GM04504 (cell line): ENCODE measurements around the gene PRKCD.

ENCODE experiments used
- DNase-seq: peaks from one replicate; pipeline ENCODE4 v3.0.0-alpha.2; 2012; ENCODE audit warnings: low read depth

The PRKCD gene

GRCh38 chr3:53190659-53191058 lies 29.6 kb downstream of the PRKCD start:
- no peak for DNase-seq

DNA sequence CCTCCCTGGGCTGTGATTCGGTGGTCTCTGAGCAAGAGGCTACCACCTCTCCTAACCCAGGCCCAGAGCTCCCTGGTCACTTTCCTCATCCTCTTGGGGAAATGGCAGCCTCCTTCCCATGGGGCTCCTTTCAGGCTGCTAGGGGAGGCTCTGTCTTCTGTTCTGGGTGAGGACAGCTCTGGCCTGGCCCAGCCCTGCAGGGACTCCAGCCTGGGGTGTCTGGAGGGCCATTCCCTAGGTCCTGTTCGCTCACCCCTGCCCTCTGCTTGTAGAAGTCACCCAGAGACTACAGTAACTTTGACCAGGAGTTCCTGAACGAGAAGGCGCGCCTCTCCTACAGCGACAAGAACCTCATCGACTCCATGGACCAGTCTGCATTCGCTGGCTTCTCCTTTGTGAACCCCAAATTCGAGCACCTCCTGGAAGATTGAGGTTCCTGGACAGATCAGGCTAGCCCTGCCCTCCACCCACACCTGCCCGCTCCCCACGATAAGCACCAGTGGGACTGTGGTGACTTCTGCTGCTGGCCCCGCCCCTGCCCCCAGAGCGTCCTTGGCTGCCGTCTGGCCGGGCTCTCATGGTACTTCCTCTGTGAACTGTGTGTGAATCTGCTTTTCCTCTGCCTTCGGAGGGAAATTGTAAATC lies 30.9 kb downstream of the PRKCD start:
- no peak for DNase-seq

DNA sequence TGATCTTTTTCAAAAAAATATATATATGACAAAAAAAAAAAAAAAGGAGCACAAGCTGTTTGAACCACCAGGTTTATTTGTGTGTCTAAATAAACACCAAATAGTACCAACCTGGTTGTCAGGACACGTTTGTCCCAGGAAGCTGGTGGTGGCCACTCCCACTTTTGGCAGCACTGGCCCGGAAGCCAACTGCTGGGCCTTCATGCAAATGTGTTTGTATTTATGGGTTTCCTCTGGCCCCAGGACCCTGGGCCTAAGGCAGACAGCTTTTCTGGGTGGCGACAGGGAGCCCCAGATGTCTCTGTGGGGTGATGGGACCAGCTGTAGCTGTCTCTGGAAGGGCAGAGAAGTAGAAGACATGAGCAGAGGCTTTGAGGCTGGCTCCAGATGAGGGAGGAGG lies 31.6 kb downstream of the PRKCD start:
- DNase-seq: no peak

DNA sequence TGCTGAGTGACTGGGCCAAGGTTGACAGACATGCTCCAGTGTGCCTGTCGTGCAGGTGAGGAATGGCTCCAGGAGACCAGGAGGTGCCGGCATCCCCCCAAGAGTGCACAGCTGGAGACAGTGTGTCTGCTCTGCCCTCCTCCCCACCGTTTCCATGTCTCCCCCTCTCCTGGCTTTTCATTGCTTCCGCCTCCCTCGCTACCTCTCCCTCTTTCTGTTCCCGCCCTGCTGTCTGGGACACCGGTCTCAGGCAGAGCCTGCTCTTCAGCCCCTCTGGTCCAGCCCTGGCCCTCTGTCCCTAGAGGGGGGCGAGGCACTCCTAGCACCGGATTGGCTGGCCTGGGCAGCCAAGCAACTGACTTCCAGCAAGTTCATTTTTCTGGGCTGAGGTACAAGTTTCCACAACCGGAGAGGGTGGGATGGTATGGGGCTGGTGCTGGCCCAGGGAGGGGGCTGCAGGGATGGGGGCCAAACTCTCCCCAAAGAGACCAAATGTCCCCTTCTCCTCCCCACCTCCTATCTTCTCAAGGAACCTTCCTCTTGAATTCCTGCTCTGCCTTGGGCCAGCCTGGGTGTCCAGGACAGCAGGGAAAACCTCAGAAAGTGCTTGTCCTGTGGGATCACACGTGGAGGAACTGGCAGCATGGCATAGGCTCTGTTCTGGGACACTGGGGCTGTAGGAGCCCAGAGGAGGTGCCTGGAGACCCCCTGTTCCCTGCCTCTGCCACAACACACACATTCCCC lies 32.6 kb downstream of the PRKCD start:
- no peak for DNase-seq

DNA sequence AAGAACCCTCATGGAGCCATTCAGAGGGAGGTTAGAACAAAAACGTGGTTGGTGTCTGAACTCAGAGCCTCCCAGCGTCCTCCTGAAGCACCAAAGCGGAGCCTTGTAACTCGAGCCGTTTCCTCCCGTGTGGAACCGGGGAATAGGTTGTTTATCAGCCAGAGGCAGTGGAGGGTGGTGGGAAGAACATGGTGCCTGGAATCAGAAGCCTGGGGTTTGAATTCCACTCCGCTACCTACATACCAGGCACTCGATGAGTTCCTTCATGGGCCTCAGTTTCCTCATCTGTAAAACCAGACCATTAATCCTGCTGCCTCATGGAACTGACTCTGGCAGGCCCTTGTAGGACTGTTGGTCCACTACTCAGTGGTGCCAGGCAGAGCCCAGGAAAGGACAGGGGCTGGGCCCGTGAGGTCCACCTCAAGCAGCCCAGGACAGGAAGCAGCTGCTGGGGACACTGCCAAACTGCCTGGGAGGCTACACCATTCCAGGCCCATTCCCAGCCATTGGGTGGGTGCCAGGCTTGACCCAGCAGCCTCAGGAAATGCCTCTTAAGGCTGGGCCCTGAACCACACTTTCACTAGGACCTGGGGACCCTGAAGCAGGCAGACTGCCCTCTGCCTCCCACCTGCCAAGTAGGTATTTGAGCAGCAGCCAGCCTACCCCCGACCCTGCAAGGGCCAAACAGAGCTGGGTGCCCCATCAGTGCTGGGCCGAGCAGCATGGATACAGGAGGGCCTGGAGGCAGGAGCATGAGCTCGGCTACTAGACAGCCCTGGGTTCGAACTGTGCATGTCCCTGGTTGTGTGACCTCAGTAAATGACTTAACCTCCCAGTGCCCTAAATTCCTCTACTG lies 33.4 kb downstream of the PRKCD start:
- DNase-seq: peak; percentile 25

DNA sequence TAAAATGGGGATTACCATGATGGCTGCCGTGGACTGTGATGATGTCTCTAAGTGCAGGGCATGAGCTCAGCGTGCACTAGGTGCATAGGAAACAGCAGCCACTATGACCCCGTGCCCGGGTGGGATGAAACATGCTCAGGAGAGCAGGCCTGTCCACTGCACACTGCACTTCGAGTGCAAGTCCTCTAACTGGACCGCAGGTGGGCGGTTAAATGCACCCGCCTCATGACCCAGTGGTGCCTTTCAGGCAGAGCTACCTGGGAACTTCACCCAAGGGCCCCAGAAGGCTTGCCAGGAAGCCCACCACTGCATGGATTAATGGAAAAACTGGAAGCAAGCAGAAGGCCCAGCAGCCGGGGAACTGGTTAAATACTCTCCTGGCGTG lies 34.0 kb downstream of the PRKCD start:
- DNase-seq: no peak

- DNase-seq: no peak
These were observed 34.9 kb downstream of the PRKCD start for GRCh38 chr3:53195602-53196574.

DNA sequence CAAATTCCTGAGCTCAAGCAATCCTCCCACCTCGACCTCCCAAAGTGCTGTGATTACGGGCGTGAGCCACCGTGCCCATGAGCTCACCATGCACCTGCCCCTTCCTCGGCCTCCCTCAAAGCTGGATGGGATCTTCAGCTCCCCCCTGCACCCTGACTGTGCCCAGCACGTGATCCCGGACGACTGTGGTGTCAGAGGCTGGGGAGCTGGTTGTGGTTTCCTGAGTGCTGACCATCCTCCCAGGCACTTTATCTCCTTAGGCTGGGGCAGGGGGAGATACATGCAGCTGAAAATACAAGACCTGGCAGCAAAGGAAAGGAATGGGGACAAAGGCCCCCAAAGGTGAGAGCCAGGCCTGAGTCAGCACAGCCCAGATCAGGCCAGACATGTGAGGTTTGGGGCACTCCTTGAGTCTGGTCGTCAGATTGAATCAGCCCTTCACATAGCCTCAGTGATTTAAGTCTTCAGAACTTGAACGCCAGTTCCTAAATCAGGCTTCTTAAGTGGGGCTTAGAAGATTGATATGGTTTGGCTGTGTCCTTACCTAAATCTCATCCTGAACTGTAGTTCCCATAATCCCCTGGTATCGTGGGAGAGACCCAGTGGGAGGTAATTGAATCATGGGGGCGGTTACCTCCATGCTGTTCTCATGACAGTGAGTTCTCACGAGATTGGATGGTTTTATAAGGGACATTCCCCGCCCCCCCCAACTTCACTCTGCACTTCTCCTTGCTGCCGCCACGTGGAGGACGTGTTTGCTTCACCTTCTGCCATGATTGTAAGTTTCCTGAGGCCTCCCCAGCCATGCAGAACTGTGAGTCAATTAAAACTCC lies 35.8 kb downstream of the PRKCD start:
- DNase-seq: no peak

- DNase-seq: no peak
These were observed 37.4 kb downstream of the PRKCD start for GRCh38 chr3:53198256-53198977.

DNA sequence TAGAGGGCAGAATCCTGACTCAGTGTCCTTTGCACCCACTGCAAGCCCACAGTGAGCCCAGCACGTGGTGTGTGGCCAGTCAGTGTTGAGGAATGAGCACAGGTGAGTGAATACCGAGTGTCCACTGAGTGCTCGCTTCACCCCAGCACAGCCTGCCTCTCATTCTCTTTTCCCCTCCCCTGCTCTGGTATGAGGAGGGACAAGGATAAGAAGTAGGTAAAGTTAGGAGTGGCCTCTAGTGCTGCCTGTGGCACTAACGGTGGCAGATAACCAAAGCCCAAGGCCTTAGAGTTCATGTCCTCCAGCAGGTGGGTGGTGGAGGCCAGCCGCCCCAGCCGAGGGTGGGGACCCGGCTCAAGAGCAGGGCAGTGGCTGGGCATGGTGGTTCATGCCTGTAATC lies 38.0 kb downstream of the PRKCD start:
- DNase-seq: no peak

GRCh38 chr3:53199834-53200233 lies 38.8 kb downstream of the PRKCD start:
- DNase-seq: no peak

DNA sequence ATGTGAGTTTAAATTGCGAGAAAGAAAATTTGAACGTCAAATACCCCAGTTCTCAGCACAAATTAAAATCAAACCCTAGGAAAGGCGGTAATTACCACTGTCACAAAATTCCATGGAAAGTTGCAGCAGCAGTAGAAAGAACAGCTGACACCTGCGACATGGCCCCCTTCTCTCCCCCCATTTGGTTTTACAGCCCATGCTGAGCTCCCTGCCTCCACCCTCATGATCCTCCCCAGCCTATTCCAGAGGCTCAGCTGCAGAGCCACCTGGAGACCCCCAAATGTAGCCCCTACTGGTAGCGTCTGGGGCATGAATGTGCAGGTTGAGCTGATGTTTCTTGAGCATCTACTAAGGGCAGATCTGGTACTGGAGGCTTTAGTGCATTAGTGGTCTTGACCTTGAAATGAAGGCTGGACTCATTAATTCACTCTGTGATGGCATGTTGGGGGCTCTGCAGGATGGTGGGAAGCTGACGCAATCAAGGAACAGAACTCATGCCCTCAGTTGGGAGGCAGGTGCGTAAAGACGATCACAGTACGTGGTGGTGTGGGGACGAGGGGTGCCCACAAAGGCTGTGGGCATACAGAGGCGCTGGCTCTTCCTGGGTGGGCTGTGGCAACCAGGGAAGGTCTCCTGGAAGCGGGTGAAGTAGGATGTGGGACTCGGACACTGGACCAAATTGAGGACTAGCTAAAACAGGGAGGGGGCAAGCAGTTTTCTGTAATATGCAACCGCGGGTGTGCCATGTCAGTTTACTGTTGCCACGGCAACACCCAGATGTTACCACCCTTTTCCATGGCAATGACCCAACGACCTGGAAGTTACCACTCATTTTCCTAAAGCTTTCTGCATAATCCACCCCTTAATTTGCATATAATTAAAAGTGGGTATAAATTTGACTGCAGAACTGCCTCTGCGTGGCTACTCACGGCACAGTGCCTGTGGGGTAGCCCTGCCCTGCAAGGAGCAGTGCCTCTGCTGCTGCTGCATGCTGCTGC lies 39.8 kb downstream of the PRKCD start:
- DNase-seq: no peak

GRCh38 chr3:53202331-53203015 lies 41.5 kb downstream of the PRKCD start:
- no peak for DNase-seq

DNA sequence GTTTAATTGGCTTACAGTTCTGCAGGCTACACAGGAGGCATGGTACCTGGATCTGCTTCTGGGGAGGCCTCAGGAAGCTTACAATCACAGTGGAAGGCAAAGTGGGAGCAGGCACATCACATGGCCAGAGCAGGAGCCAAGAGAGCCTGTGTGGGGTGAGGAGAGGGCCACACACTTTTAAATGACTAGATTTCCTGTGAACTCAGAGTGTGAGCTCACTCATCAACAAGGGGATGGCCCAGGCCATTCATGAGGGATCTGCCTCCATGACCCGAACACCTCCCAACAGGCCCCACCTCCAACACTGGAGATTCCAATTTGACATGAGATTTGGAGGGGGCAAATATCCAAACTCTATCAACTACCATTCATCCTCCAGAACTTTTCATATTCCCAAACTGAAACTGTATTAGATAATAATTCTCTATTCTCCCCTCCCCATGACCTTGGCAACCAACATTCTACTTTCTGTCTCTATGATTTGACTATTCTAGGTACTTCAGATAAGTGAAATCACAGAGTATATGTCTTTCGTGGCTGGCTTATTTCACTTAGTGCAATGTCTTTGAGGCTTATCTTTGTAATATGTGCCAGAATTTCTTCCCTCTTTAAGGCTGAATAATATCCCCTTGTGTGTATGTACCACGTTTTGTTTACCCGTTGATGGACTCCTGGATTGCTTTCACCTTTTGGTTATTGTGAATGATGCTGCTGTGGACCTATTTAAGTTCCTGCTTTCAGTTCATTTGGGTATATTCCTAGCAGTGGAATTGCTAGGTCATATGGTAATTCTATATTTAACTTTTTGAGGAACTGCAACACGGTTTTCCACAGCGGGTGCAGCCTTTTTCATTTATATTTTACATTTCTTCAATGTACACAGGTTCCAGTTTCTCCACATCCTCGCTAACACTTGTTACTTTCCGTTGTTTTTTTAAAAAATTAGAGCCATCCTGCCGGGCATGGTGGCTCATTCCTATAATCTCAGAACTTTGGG lies 51.0 kb downstream of the PRKCD start:
- DNase-seq: no peak

DNA sequence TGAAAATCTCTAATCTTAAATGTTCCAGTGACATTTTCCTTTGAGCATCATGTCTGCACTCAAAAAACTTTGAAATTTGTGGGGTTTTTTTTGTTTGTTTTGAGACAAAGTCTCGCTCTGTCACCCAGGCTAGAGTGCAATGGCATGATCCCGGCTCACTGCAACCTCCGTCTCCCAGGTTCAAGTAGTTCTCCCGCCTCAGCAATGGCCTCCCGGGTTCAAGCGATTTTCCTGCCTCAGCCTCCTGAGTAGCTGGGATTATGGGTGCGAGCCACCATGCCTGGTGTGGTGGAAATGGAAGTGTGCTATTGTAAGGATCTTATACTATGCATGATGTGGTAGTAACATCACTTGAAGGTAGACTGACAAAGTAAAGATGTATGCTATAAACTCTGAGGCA lies 52.3 kb downstream of the PRKCD start:
- no peak for DNase-seq

DNA sequence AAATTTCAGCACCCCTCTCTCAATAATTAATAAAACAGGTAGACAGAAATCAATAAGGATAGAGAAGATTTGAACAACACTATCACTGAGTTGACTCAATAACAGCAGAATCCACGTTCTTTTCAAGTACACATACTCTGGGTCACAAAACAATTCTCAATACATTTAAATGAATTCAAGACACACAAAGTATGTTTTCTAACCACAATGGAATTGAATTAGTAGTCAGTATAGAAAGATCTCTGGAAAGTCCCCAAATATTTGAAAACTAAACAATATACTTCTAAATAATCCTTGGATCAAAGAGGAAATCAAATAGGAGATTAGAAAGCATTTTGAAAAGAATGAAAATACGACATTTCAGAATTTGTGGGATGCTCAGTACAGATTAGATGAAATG lies 54.8 kb downstream of the PRKCD start:
- no peak for DNase-seq

DNA sequence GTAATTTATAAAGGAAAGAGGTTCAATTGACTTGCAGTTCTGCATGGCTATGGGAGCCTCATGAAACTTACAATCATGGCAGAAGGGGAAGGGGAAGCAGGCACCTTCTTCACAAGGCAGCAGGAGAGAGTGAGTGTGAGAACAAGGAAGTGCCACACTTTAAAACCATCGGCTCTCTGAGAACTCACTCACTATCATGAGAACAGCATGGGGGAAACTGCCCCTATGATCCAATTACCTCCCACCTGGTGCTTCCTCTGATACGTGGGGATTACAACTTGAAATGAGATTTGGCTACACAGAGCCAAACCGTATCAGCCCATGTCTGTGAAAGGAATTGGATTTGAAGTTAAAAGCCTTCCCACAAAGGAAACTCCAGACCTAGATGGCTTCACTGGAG lies 55.7 kb downstream of the PRKCD start:
- no peak for DNase-seq
